NOMO-1 treated with DMSO at 0.1 percent for 48 hours (cell line): ENCODE results near the gene UTP3.
A peak's percentile ranks its signal among the peaks of the same experiment; 100 is the strongest.
"Not testable (repeated sequence)": the region's sequence is repeated elsewhere in the genome, so short reads cannot be mapped to it uniquely, and the experiment has no call there.

Experiments used
- DNase-seq: peaks from one replicate; lab custom pipeline; 2025; ENCODE audit not compliant: unreplicated experiment; lab: John Stamatoyannopoulos, UW

Gene UTP3

GRCh38 chr4:70715097-70715496 is 26.8 kb downstream of the UTP3 start:
- no peak for DNase-seq

GRCh38 chr4:70718811-70719604 is 30.7 kb downstream of the UTP3 start:
- no peak for DNase-seq

DNA sequence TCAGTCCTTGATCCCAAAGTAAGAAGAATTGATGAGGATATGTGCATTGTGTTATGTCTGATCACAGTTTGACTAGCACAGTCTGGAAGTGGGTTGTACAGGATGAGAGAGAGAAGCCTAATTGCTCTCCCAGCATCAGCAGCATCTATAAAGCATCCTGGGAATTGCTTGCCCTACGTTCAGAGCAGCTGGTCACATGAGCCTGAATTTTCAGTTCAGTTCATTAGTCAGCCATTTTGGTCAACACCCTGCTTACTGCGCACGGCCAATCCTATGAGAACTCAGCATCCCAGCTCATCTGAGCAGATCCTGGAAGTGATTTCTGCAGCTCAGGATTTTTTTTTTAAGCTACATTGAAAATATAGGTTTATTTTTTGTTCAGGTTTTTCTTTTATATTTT is 33.4 kb downstream of the UTP3 start, which contains the start of gene RUFY3:
Gene RUFY3 (plus strand): TSS at position 218 of the 400 bp plus-strand sequence. CDS start 610 bp downstream, outside the sequence.
- no peak for DNase-seq

- DNase-seq, result no peak
These were observed 34.0 kb downstream of the UTP3 start for GRCh38 chr4:70722199-70722791.

DNA sequence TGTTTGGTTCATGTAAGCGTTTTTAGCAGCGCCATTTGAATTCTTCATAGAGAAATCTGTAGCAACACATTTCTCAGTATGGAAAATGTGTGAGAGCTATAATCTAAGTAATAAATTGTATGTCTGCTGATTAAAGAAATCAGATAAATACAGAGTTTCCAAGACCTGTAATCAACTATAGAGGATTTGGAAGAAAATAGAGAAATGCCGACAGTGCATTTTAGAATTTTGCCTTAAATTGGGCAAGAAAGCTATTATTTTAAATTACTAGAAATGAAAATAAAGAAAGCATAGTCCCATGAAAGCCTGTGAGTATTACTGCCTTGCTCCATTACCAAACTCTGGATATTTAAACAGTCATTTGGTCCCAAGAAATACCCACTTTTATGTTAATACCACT is 36.1 kb downstream of the UTP3 start:
- DNase-seq, result no peak

- DNase-seq, result no peak
These were observed 37.3 kb downstream of the UTP3 start for GRCh38 chr4:70725633-70726032.

GRCh38 chr4:70726515-70726914 is 38.2 kb downstream of the UTP3 start:
- not testable (repeated sequence) for DNase-seq

DNA sequence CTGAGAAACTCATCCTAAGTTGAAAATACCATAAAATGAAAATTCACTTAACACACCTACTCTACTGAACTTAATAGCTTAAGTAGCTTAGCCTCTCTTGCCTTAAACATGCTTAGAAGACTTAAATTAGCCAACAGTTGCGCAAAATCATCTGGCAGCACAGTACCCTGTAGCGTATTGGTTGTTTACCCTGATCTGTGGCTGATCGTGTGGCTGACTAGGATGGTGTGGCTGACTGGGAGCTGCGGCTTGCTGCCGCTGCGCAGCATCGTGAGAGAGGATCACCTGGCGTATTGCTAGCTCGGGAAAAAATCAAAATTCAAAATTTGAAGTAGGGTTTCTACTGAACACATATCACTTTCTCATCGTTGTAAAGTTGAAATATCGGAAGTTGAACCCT is 39.8 kb downstream of the UTP3 start:
- peak; percentile 82 for DNase-seq

DNA sequence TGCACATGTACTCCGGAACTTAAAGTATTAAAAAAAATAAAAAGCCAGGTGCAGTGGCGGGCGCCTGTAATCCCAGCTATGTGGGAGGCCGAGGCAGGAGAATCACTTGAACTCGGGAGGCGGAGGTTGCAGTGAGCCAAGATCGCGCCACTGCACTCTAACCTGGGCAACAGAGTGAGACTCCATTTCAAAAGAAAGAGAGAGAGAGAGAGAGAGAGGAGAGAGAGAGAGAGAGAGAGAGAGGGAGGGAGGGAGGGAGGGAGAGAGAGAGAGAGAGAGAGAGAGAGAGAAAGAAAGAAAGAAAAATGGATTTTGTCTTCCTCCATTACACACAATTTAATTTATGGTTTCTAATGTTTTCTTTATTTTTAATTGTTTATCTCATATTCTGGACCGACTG is 44.5 kb downstream of the UTP3 start:
- not testable (repeated sequence) for DNase-seq

DNA sequence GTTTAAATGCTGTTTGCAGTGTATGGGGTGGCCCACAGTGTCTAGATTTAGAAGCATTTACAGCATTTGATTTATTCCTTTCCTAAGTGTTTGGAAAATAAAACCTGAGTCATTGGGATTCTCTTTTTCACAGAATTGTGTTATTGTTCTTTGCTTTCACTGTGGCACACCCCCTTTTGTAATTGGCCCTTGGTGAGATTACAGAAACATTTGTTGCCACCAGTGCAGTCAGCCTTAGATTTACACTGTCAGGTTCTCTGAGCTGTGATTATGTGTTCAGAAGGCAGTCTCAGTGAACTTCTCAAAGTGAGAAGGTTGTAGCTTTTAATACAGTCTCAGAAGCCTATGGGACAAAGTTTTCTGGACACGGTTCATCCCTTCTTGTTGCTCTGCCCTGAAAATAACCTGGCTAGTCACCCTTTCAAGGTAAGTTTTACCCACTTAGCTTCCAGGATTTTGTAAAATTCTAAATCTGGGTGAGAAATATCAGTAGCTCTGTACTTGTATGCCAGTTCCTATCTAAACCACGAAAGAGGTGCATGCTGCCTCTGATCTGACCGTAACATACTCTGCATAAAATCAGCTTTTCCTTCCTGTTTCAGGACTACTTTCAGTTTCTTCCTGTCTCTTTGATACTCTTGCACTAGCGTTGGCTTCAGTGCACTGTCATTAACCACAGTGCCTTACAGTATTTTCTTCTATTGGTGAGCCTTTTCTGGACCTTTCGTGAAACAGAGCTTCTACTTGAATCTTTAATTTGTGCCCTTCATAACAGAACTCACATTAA is 46.0 kb downstream of the UTP3 start:
- DNase-seq, result peak; percentile 95

DNA sequence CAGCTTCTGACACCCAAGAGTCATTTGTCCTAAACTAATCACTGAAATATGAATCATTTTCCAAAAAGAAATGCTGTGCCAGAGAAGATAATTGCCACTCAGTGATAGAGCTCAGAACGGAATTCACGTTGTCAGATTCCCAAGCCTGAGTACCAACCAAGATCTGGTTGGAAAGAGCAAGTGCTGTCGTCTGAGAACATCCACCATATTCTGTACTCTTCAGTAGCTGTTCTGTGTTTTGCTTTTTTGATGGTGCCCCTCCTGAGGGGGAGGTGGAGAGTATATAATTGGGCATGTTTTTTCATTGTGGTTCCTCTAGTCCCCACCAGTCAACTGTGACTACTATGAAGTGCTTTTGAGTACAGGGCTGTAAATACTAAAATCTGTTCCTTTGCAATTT is 46.6 kb downstream of the UTP3 start:
- DNase-seq, result peak; percentile 32

DNA sequence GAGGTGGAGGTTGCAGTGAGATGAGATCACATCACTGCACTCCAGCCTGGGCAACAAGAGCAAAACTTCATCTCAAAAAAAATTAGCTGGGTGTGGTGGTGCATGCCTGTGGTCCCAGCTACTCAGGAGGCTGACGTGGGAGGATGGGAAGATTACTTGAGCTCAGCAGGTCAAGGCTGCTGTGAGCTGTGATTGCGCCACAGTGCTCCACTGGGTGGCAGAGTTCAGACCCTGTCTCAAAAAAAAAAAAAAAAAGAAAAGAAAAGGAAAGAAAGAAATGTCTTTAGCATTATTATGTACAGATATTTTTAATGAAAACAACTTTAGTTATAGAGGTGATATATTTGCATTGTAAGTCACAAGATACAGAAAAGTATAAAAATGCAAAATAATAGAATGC is 47.6 kb downstream of the UTP3 start:
- DNase-seq, result peak; percentile 34

DNA sequence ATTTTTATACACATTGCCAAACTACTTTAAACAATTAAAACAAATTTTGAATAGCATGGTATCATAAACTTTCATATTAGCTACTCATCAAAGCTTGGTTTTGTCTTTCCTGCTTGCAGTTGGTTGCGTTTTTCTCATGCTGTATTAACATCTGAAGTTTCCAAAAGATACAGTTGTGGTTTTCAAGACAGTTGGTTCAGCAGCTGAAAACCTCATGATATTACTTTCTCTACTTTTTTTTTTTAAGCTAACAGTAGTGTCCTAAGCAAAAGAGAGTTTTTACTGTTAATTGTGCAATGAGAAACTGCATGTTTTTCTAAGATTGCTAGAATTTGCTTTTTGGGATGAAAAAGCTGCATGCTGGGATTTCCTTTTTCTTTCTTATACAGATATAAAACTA is 48.7 kb downstream of the UTP3 start:
- peak; percentile 31 for DNase-seq

DNA sequence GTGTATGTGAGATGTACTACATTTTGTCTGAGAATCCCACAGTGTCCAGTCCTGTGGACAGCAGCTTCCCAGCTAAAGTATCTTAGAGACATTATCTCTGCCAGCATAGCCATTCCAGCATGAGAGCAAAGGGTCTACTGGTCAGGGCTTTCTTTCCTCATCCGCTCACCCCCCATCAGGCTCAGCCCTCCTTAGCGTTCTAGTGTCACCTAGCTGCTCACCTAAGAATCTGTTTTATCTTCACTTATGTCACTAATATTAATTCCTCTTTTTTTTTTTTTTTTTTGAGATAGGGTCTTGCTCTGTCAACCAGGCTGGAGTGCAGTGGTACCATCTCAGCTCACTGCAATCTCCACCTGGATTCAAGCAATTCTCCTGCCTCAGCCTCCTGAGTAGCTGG is 49.1 kb downstream of the UTP3 start:
- DNase-seq, result no peak

GRCh38 chr4:70739496-70740337 is 51.4 kb downstream of the UTP3 start:
- peak; percentile 82 for DNase-seq
